ENCODE data around the gene CTNNB1. TPM values are rescaled to one million over a fixed set of nuclear protein-coding genes. Genes with fewer than 3 reads are reported as not detected.

CTNNB1 gene
- total RNA-seq, 1 experiment from 2014 or later = 134 TPM

DNA sequence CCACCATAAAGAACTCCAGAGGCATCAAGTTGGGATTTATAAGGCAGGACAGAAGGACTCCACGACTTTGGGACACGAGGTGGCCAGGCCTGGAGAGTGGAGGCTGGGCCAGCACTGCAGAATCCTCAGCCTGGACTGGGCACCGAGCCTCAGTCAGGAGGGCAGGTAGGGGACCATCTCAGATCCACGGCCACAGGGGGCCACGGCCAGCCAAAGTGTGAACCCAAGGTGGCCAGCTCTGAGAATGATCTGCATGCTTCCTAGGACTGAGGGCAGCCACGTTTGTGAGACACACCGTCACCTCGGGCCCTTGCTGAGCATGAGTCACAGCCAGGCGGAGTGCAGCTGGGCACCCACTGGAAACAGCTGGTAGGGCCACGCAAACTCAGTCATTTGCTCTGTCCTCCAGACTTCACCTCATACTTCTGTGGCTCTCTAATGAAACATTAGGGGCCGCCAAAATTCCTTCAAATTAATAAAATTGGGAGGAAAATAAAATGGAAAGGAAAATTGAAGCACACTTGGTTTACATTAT lies 65.8 kb downstream of the CTNNB1 start:
- ChIA-PET CTCF (no interaction called here), POLR2A (ENCODE audit: low non-redundant PET) (no interaction called here)
- no peaks in the 10 kb centered on the region for H3K27me3 ChIP-seq (replicated peaks; ENCODE audit: insufficient read depth, low read depth, low read length, poor library complexity)
- no peak overlapping the region for H3K4me3 ChIP-seq (ENCODE audit: low read depth, low read length, poor library complexity, severe bottlenecking)
- H3K9me3 ChIP-seq (ENCODE audit: low read depth, low read length, poor library complexity, severe bottlenecking) = no peaks in the 10 kb centered on the region
- no TSS peak for BruUV-seq (replicated peaks)
- DNase-seq (ENCODE audit: low spot score) = no peak
- TF ChIP-seq, protein P1, sequence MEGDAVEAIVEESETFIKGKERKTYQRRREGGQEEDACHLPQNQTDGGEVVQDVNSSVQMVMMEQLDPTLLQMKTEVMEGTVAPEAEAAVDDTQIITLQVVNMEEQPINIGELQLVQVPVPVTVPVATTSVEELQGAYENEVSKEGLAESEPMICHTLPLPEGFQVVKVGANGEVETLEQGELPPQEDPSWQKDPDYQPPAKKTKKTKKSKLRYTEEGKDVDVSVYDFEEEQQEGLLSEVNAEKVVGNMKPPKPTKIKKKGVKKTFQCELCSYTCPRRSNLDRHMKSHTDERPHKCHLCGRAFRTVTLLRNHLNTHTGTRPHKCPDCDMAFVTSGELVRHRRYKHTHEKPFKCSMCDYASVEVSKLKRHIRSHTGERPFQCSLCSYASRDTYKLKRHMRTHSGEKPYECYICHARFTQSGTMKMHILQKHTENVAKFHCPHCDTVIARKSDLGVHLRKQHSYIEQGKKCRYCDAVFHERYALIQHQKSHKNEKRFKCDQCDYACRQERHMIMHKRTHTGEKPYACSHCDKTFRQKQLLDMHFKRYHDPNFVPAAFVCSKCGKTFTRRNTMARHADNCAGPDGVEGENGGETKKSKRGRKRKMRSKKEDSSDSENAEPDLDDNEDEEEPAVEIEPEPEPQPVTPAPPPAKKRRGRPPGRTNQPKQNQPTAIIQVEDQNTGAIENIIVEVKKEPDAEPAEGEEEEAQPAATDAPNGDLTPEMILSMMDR (conservative IDR thresholded peaks at IDR 0.05; ENCODE audit: low read depth, low read length) = no peak
- no peak for TF ChIP-seq EZH2 (IDR thresholded peaks at IDR 0.05; ENCODE audit: borderline replicate concordance, low read depth, low read length, poor library complexity, severe bottlenecking)
- no peaks in the 10 kb centered on the region for H3K36me3 ChIP-seq (ENCODE audit: insufficient read depth, low read length, poor library complexity, severe bottlenecking)
- no peaks in the 10 kb centered on the region for H3K4me1 ChIP-seq (ENCODE audit: insufficient read depth, low read length, poor library complexity, severe bottlenecking)
- H3K27ac ChIP-seq (ENCODE audit: low read depth, low read length, poor library complexity, severe bottlenecking) = no peak overlapping the region
- intact Hi-C loops (cut with micrococcal nuclease; ENCODE audit: unreplicated experiment) = no loop called here

GRCh38 chr3:41265823-41266273 lies 66.5 kb downstream of the CTNNB1 start:
- TF ChIP-seq, protein P1 (conservative IDR thresholded peaks at IDR 0.05; ENCODE audit: low read depth, low read length) = no peak
- TF ChIP-seq EZH2 (IDR thresholded peaks at IDR 0.05; ENCODE audit: borderline replicate concordance, low read depth, low read length, poor library complexity, severe bottlenecking) = no peak
- BruUV-seq (replicated peaks) = no TSS peak
- Histone ChIP-seq H3K9me3 (ENCODE audit: low read depth, low read length, poor library complexity, severe bottlenecking) (no peaks in the 10 kb centered on the region), H3K27me3 (replicated peaks; ENCODE audit: insufficient read depth, low read depth, low read length, poor library complexity) (no peaks in the 10 kb centered on the region), H3K27ac (ENCODE audit: low read depth, low read length, poor library complexity, severe bottlenecking) (no peak overlapping the region), H3K4me1 (ENCODE audit: insufficient read depth, low read length, poor library complexity, severe bottlenecking) (no peaks in the 10 kb centered on the region), H3K36me3 (ENCODE audit: insufficient read depth, low read length, poor library complexity, severe bottlenecking) (no peaks in the 10 kb centered on the region), H3K4me3 (ENCODE audit: low read depth, low read length, poor library complexity, severe bottlenecking) (no peak overlapping the region)
- intact Hi-C loops (cut with micrococcal nuclease; ENCODE audit: unreplicated experiment) = no loop called here
- no peak for DNase-seq (ENCODE audit: low spot score)
- POLR2A ChIA-PET (ENCODE audit: low non-redundant PET) = no interaction called here
- CTCF ChIA-PET = no interaction called here

- Histone ChIP-seq H3K36me3 (ENCODE audit: insufficient read depth, low read length, poor library complexity, severe bottlenecking) (no peaks in the 10 kb centered on the region), H3K9me3 (ENCODE audit: low read depth, low read length, poor library complexity, severe bottlenecking) (no peaks in the 10 kb centered on the region), H3K4me3 (ENCODE audit: low read depth, low read length, poor library complexity, severe bottlenecking) (no peak overlapping the region), H3K27ac (ENCODE audit: low read depth, low read length, poor library complexity, severe bottlenecking) (no peak overlapping the region), H3K27me3 (replicated peaks; ENCODE audit: insufficient read depth, low read depth, low read length, poor library complexity) (no peaks in the 10 kb centered on the region), H3K4me1 (ENCODE audit: insufficient read depth, low read length, poor library complexity, severe bottlenecking) (no peaks in the 10 kb centered on the region)
- BruUV-seq (replicated peaks) = no TSS peak
- TF ChIP-seq, protein P1 (conservative IDR thresholded peaks at IDR 0.05; ENCODE audit: low read depth, low read length) = no peak
- DNase-seq (ENCODE audit: low spot score) = no peak
- CTCF ChIA-PET = no interaction called here
- POLR2A ChIA-PET (ENCODE audit: low non-redundant PET) = no interaction called here
- intact Hi-C loops (cut with micrococcal nuclease; ENCODE audit: unreplicated experiment) = no loop called here
These were observed 68.8 kb downstream of the CTNNB1 start for GRCh38 chr3:41267975-41268640.
